Fibroblast of lung (primary cell): ENCODE data around the gene DCP1A. TPM values are rescaled to one million over a fixed set of nuclear protein-coding genes. Genes with fewer than 3 reads are reported as not detected.
"Not testable (repeated sequence)": the region's sequence is repeated elsewhere in the genome, so short reads cannot be mapped to it uniquely, and the experiment has no call there.

Experiments
- DNase-seq, 2 donors: peaks; one replicate each; pipeline versions ENCODE4 v3.0.0 to v3.0.0-alpha.2; 2010; ENCODE audit warnings: low read depth in 2 of 2
- H2AFZ ChIP-seq: 2 replicates; pipeline ENCODE4 v1.5.1; 2012; ENCODE audit warnings: low read length, control low read depth, inconsistent platforms
- H3K27ac ChIP-seq: 2 replicates; pipeline ENCODE4 v1.5.1; 2011; ENCODE audit warnings: low read length, control low read depth; ENCODE audit not compliant: insufficient read depth
- H3K27me3 ChIP-seq: 2 replicates; pipeline ENCODE4 v1.5.1; 2011; ENCODE audit warnings: mild to moderate bottlenecking, low read length; ENCODE audit not compliant: control insufficient read depth, insufficient read depth
- H3K36me3 ChIP-seq: 2 replicates; pipeline ENCODE4 v1.5.1; 2011; ENCODE audit warnings: low read length; ENCODE audit not compliant: control insufficient read depth, insufficient read depth
- H3K4me1 ChIP-seq: 2 replicates; pipeline ENCODE4 v1.5.1; 2011; ENCODE audit warnings: low read length; ENCODE audit not compliant: control insufficient read depth, insufficient read depth; ENCODE audit errors: extremely low read depth
- H3K4me2 ChIP-seq: 2 replicates; pipeline ENCODE4 v1.5.1; 2011; ENCODE audit warnings: low read length, control low read depth; ENCODE audit not compliant: insufficient read depth; ENCODE audit errors: extremely low read depth
- H3K4me3 ChIP-seq, 4 experiments: fragments of 200-600 bp in 1 of 4; sonication (generic) in 1 of 4; replicated peaks in 1 of 4; 2 replicates each; pipeline ENCODE4 v1.5.1; 2011 to 2016; ENCODE audit warnings: low read length in 4 of 4, low read depth in 3 of 4, mild to moderate bottlenecking in 3 of 4, control low read depth in 2 of 4, inconsistent platforms in 1 of 4, mixed read lengths in 1 of 4; ENCODE audit not compliant: insufficient read depth in 1 of 4; ENCODE audit errors: control extremely low read depth in 1 of 4
- H3K79me2 ChIP-seq: 2 replicates; pipeline ENCODE4 v1.5.1; 2012; ENCODE audit warnings: mild to moderate bottlenecking, low read length, inconsistent platforms; ENCODE audit not compliant: control insufficient read depth, insufficient read depth
- H3K9ac ChIP-seq: 2 replicates; pipeline ENCODE4 v1.5.1; 2011; ENCODE audit warnings: mild to moderate bottlenecking, low read length, control low read depth; ENCODE audit not compliant: insufficient read depth
- H3K9me3 ChIP-seq: 2 replicates; pipeline ENCODE4 v1.5.1; 2012; ENCODE audit warnings: low read depth, low read length; ENCODE audit not compliant: control insufficient read depth, insufficient read depth
- H4K20me1 ChIP-seq: 2 replicates; pipeline ENCODE4 v1.5.1; 2011; ENCODE audit warnings: low read length; ENCODE audit not compliant: control insufficient read depth, insufficient read depth; ENCODE audit errors: extremely low read depth
- EZH2 ChIP-seq: IDR thresholded peaks from 2 replicates; pipeline ENCODE4 v1.5.1; 2012; ENCODE audit warnings: low read length, control low read depth, mild to moderate bottlenecking; ENCODE audit errors: missing control alignments
- polyA plus RNA-seq, 2 donors: library from polyadenylated mRNA; depleted of rRNA in 1 of 2; stranded (reverse) in 1 of 2; unstranded in 1 of 2; fragments of >200 nt; gene quantifications; 2 replicates each; pipeline ENCODE4 v1.2.1, GENCODE V29; 2011 to 2012; ENCODE audit warnings: missing spikeins in 1 of 2
- total RNA-seq: library from RNA; depleted of rRNA; stranded (reverse); fragments of >200 nt; gene quantifications from 2 replicates; pipeline ENCODE4 v1.2.1, GENCODE V29; 2014
- TF ChIP-seq, protein P1 (sequence below), 2 donors: IDR thresholded peaks in 1 of 2; conservative IDR thresholded peaks in 1 of 2; 1 replicate in 1 of 2; 2 replicates in 1 of 2; pipeline ENCODE4 v1.5.1; 2011 to 2012; ENCODE audit warnings: low read length in 2 of 2, control low read depth in 1 of 2, inconsistent platforms in 1 of 2, low read depth in 1 of 2, mild to moderate bottlenecking in 1 of 2

The DCP1A gene
- total and polyA plus RNA-seq, 2 donors (not counting 1 experiment from before 2014, with no cell fraction given), result 17.2 to 24.2 TPM

DNA sequence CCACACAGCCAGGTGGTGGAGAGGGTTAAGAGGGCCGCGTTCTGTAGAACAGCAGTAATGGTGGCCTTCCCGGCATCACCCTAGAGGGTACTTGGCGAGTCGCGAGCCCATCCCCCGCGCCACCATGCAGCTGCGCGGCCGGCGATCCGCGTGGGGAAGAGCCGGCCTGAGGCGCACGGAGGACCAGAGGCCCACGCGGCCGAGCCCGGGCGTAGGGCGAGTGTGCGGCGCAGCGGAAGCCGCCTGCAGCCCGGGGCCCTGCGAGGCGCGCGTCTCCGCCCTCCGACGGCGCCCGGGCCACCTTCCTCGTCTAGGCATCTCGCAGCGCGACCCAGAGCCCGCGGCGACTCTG, 91.9 kb downstream of the DCP1A start:
- Histone ChIP-seq H3K9ac (peak overlapping the region; percentile 73), H2AFZ (no peak overlapping the region), H3K9me3 (no peaks in the 10 kb centered on the region), H3K4me3 (peak overlapping the region; percentile 95 to 97 (median 97)), H3K27ac (peak overlapping the region; percentile 69), H3K27me3 (no peaks in the 10 kb centered on the region), H3K4me2 (peak overlapping the region; percentile 97), H3K4me1 (peaks cover 15% of the 10 kb centered on the region), H3K36me3 (peaks cover 3% of the 10 kb centered on the region), H4K20me1 (peaks cover 11% of the 10 kb centered on the region), H3K79me2 (peaks cover 54% of the 10 kb centered on the region)
- TF ChIP-seq, protein P1, sequence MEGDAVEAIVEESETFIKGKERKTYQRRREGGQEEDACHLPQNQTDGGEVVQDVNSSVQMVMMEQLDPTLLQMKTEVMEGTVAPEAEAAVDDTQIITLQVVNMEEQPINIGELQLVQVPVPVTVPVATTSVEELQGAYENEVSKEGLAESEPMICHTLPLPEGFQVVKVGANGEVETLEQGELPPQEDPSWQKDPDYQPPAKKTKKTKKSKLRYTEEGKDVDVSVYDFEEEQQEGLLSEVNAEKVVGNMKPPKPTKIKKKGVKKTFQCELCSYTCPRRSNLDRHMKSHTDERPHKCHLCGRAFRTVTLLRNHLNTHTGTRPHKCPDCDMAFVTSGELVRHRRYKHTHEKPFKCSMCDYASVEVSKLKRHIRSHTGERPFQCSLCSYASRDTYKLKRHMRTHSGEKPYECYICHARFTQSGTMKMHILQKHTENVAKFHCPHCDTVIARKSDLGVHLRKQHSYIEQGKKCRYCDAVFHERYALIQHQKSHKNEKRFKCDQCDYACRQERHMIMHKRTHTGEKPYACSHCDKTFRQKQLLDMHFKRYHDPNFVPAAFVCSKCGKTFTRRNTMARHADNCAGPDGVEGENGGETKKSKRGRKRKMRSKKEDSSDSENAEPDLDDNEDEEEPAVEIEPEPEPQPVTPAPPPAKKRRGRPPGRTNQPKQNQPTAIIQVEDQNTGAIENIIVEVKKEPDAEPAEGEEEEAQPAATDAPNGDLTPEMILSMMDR (conservative IDR thresholded peaks at IDR 0.05 in 1 of 2, IDR thresholded peaks at IDR 0.05 in 1 of 2; ENCODE audit: low read depth in 1 of 2, low read length in 2 of 2), result no peak
- TF ChIP-seq EZH2, result no peak
- peak in 1 of 2 donors; percentile 23 for DNase-seq

DNA sequence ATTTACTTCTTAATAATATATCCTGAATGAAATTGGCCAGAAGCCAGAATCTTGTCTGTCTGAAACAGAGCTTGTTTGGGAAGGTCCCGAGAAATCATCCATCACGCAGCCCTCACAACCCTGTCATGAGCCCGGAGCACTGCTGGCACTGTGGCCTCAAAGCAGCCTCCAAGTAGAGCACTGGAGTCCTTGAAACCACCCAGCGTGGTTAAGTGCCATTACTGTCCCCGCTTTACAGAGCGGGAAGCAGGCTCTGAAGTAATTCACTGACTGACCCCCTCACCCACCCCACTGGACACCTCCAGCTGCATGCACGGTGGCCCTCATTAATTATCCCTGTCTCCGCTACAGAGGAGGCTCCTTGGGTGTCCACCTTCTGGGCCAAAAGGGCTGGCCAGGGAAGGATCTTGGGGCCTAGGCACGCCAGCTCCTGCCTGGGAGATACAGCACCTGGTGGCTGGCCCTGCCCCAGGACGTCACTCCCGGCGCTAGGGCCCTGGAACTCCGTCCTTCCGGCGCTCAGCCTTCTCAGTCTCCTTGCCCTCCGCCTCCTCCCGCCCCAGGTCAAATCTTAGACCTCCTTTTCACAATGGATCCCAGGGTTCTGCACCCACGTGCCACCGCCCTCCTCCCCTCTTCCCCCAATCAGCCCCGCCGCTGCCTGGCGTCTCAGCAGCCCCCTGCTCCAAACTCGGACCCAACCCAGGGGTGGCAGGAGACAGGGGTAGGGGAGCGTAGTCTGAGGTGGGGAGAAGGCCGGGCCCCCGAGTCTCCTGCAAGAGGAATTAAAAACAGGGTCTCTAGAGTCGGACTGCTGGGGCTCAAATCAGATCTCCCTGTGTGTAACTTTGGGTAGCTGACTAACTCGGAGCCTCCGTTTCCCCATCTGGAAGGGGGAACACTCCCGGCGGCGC, 92.6 kb downstream of the DCP1A start:
- DNase-seq, result peak; percentile 44 to 62
- TF ChIP-seq EZH2, result no peak
- TF ChIP-seq, protein P1 (conservative IDR thresholded peaks at IDR 0.05 in 1 of 2, IDR thresholded peaks at IDR 0.05 in 1 of 2; ENCODE audit: low read depth in 1 of 2, low read length in 2 of 2), result no peak

DNA sequence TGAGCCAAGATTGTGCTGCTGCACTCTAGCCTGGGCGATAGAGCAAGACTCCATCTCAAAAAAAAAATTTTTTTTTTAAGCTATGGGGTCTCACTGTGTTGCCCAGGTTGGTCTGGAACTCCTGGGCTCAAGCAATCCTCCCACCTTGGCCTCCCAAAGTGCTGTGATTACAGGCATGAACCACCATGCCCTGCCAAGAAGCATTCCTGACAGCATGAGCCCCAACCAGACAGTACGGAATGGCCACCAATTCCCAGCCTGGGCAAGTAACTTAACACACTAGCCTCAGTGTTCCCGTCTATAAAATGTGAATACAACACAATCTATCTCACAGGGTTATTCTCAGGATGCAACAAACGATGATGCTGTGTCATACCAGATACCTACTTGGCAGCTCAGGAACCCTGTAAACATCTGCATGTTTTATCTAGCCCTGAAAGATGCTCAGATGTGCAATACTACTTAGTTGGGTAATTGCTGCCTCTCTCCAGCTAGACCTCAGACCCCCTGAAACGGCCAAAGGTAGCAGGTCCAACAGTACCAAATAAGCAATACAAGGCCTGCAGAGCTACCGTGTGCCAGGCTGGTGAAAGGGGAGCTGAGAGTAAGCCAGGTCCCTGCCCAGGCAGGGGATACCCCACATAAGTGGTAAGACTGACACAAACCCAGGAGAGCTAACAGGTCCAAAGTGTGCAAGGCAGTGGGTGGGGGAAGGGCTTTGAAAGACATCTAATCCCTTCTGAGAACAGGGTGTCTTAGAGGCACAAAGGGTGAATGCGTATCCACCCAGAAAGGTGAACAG, 93.4 kb downstream of the DCP1A start:
- Histone ChIP-seq H3K4me3 (peak overlapping the region; percentile 95 to 97 (median 97)), H3K79me2 (peaks cover 69% of the 10 kb centered on the region), H3K36me3 (peaks cover 3% of the 10 kb centered on the region), H3K4me2 (peak overlapping the region; percentile 97), H3K9ac (no peak overlapping the region), H4K20me1 (peaks cover 11% of the 10 kb centered on the region), H3K27ac (peak overlapping the region; percentile 22), H3K4me1 (peaks cover 15% of the 10 kb centered on the region), H3K9me3 (no peaks in the 10 kb centered on the region), H3K27me3 (no peaks in the 10 kb centered on the region), H2AFZ (no peak overlapping the region)
- DNase-seq, result peak in 1 of 2 donors; percentile 17
- TF ChIP-seq, protein P1 (conservative IDR thresholded peaks at IDR 0.05 in 1 of 2, IDR thresholded peaks at IDR 0.05 in 1 of 2; ENCODE audit: low read depth in 1 of 2, low read length in 2 of 2), result no peak
- TF ChIP-seq EZH2, result no peak

More for the DNA sequence above, 92.6 kb downstream of the DCP1A start:
- Histone ChIP-seq H3K9me3 (no peaks in the 10 kb centered on the region), H3K27me3 (no peaks in the 10 kb centered on the region), H3K4me2 (peak overlapping the region; percentile 97), H3K36me3 (peaks cover 3% of the 10 kb centered on the region), H3K79me2 (peaks cover 60% of the 10 kb centered on the region), H3K27ac (peak overlapping the region; percentile 69), H3K9ac (peak overlapping the region; percentile 73), H3K4me1 (peaks cover 18% of the 10 kb centered on the region), H3K4me3 (peak overlapping the region; percentile 95 to 97 (median 97)), H4K20me1 (peaks cover 11% of the 10 kb centered on the region), H2AFZ (no peak overlapping the region)

DNA sequence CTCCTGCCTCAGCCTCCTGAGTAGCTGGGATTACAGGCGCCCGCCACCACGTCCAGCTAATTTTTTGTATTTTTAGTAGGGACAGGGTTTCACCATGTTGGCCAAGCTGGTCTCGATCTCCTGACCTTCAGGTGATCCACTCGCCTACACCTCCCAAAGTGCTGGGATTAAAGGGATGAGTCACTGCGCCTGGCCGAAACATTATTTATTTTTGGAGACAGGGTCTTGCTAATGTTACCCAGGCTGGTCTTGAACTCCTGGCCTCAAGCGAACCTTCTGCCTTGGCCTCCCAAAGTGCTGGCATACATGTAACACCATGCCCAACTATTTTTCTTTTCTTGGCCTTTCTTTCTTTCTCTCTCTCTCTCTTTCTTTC, 94.4 kb downstream of the DCP1A start:
- Histone ChIP-seq H4K20me1 (peaks cover 13% of the 10 kb centered on the region), H3K4me1 (peaks cover 15% of the 10 kb centered on the region), H3K4me3 (peak overlapping the region; percentile 3 to 97 (median 54)), H3K4me2 (peak overlapping the region; percentile 85), H3K79me2 (peaks cover 79% of the 10 kb centered on the region)
- not testable (repeated sequence) for DNase-seq, H3K27me3 ChIP-seq, H3K9me3 ChIP-seq, H2AFZ ChIP-seq, H3K36me3 ChIP-seq, H3K9ac ChIP-seq, H3K27ac ChIP-seq
